GM21526 (cell line): ENCODE measurements around the gene PDHB.
"Not testable (repeated sequence)": the region's sequence is repeated elsewhere in the genome, so short reads cannot be mapped to it uniquely, and the experiment has no call there.

Experiments used
- ATAC-seq: cut with Tn5 transposase; IDR thresholded peaks from one replicate; pipeline ENCODE4 v1.9.1; 2021; ENCODE audit warnings: moderate library complexity; ENCODE audit not compliant: unreplicated experiment, low FRiP score

PDHB gene

DNA sequence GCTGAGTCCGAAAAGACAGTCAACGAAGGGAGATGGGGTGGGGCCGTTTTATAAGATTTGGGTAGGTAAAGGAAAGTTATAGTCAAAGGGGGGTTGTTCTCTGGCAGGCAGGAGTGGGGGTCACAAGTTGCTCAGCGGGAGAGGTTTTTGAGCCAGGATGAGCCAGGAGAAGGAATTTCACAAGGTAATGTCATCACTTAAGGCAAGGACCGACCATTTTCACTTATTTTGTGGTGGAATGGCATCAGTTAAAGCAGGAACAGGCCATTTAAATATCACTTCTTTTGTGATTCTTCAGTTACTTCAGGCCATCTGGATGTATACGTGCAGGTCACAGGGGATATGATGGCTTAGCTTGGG, 7.3 kb upstream of the PDHB start:
- ATAC-seq: not testable (repeated sequence)

DNA sequence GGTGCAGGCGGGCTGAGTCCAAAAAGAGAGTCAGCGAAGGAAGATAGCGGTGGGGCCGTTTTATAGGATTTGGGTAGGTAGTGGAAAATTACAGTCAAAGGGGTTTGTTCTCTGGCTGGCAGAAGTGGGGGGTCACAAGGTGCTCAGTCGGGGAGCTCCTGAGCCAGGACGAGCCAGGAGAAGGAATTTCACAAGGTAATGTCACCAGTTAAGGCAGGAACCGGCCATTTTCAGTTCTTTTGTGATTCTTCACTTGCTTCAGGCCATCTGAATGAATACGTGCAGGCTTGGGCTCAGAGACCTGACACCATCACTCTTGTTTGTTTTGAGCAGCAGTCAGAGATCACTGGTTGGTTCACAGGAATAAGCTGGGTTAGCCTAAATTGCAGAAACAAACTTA, 3.6 kb upstream of the PDHB start:
- not testable (repeated sequence) for ATAC-seq

GRCh38 chr3:58434990-58435389, 1.4 kb upstream of the PDHB start:
- no peak for ATAC-seq

GRCh38 chr3:58434511-58434910, 879 bp upstream of the PDHB start:
- ATAC-seq: no peak

GRCh38 chr3:58434168-58434504, 504 bp upstream of the PDHB start:
- no peak for ATAC-seq

- no peak for ATAC-seq
Observed at GRCh38 chr3:58432905-58433304, 727 bp downstream of the PDHB start.

DNA sequence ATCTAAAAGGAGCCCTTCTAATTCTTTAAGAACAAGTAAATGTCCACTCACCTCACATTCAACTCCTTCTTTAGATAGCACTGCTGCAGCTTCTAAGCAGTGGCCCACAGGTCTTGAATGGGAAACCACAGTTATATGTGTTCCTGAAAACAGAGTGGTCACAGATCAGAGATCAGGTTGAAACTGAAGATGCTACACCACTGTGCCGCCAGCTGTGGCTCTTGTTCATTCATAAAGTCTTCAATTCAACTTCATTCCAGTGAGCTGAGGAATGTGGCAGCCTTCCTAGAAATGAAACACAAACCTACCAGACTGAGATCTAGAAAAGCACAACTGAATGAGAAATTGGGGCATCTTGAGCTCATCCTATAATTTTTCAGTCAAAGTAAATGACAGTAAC, 4.0 kb downstream of the PDHB start:
- ATAC-seq: peak; percentile 43

GRCh38 chr3:58427661-58428361, 5.8 kb downstream of the PDHB start:
- no peak for ATAC-seq

DNA sequence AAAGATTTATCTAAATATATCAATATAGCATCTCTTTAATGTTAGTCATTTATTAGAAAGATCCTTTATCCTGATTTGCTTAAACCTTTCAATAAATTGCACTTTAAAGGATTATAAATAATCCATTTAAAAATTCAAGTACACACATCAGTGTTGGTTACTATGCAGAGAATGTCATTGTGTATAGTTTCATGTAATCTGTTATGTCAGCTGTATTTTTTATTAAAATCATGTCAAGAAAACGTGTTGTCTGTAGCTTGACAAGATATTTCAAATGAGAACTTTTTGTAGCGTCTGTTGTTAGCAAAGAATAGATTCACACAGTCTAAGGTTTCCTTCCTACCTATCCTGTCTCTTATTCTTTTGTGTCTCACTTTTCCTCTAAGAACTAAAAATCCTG, 7.8 kb downstream of the PDHB start:
- no peak for ATAC-seq

GRCh38 chr3:58424613-58425012, 9.0 kb downstream of the PDHB start:
- no peak for ATAC-seq

GRCh38 chr3:58422756-58423325, 10.8 kb downstream of the PDHB start:
- no peak for ATAC-seq

DNA sequence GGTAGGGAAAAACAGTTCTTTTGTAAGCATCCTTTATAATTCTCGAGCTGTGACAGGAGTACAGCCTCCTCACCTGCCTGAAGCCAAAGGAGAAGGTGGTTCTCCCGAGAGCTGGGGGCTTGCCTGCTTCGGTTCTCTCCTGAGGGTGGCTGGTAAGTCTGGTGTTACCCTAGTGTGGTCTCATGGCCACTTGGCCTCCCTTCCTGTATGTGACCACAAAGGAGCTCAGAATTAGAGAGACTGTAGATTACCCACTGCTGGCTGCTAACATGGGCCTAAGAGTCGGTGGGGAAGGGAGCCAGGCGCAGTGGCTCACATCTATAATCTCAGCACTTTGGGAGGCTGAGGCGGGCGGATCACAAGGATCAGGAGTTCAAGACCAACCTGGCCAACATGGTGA, 12.6 kb downstream of the PDHB start:
- no peak for ATAC-seq

DNA sequence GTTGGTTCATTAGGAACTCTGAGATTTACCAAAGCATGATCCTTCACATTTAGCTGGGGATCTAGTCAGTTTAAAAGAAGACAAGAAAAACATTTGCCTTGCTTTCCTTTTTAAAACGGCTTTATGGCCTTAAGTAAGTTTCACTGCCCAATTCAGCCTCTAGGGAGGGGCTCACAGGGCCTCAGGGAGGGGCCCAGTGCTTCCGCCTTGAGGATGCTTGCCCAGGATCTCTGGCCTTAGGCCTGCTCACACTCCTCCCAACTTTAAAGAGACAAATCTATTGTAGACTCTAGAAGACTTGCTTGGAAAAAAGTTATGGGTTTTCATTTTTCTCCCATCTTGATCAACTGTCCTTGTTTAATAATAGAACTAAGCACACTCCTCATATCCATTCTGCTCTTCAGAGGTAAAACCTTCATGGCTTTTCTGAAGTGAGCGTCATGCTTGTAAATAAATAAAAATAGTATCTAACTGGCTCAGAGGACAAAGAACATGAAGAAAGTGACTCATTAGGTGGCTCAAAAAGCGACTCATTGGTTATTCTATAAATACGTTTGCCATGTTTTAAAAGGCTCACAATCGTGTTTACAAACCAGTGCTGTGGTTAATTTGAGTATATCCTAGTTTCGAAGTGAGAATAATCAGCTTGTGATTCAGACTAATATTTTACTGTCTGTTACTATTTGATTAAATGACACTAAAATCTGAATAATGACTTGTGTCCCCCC, 13.7 kb downstream of the PDHB start:
- no peak for ATAC-seq

- no peak for ATAC-seq
Observed at GRCh38 chr3:58418227-58418626, 15.4 kb downstream of the PDHB start.

GRCh38 chr3:58417075-58417474, 16.6 kb downstream of the PDHB start:
- ATAC-seq: no peak

GRCh38 chr3:58416191-58416590, 17.4 kb downstream of the PDHB start:
- no peak for ATAC-seq

- ATAC-seq: no peak
Observed at GRCh38 chr3:58414538-58415197, 19.0 kb downstream of the PDHB start.

DNA sequence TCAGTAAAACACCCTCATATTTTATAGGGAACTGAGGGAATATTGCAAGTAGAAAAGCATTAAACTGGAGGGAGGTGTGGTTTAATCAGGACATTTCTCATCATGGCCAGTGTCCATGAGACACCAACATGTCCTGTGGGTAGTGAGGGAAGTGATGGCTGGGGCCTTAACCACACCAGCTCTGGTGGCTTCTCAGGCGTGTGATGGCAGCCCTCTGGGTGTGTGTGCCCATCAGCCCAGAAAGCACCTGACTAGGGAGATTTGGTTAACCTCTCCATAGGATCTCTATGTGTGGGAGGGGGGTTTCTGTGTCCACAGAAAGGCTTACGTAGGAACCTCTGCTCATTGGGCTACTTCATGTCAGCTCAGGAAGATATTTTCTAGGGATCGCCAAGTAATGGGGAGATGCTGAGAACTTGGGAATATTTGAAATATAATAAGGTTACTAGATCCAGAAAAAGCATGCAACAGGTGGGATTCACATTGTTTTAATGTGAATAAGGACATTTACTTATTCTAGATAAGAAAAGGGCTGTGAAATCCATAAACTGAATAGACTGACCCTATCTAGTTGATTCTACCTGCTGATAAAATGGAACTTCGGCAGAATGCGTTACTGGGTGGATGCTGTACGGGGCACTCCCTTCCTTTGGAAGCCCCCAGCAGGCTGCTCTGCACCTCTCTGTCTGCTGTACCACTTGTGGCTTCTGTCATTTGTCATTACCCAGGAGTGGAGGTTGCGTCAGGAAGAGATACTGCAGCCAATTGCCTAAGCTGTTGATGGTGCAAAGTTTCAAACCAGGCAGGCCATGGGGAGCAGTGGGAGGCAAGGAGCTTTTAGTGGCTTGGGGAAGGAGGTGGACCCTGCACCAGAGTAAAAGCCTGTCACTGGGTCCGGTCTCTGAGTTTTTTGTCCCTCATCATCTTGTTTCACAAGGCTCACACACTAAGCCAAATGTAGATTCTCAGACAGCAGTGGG, 21.5 kb downstream of the PDHB start:
- no peak for ATAC-seq

- no peak for ATAC-seq
Observed at GRCh38 chr3:58411036-58411435, 22.6 kb downstream of the PDHB start.

DNA sequence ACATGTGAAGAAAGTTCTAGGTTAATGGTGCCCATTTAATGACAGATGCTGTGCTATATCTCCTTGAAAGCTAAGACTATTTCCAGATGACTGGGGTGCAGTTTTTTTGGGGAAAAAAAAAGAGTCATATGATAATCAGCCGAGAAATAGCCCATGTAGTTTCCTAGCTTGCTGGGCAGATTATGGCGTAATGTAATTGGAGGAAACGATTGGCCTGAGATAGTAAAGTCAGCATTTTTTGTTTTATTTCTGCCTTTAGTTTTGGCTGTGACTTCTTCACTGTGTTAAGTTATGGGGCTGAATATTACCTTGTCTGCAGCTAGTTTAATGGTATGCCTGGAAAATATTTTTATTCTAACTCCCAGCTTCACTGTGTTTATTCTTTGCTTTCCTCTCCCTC, 24.0 kb downstream of the PDHB start:
- no peak for ATAC-seq
